HL-60 (cell line): Measurements from ENCODE around the gene CHD5.

Source experiments
- CTCF ChIP-seq: IDR thresholded peaks from one replicate; pipeline ENCODE4 v1.5.1; 2011; ENCODE audit warnings: low read length, control low read depth, inconsistent platforms; ENCODE audit not compliant: insufficient read depth
- GABPA ChIP-seq: IDR thresholded peaks from 2 replicates; pipeline ENCODE4 v1.6.1; 2012; ENCODE audit warnings: low read depth
- POLR2AphosphoS5 ChIP-seq: IDR thresholded peaks from 2 replicates; pipeline ENCODE4 v1.6.1; 2012; ENCODE audit warnings: low read depth
- SPI1 ChIP-seq: IDR thresholded peaks from 2 replicates; pipeline ENCODE4 v1.6.1; 2012; ENCODE audit warnings: low read depth, mild to moderate bottlenecking, borderline replicate concordance

DNA sequence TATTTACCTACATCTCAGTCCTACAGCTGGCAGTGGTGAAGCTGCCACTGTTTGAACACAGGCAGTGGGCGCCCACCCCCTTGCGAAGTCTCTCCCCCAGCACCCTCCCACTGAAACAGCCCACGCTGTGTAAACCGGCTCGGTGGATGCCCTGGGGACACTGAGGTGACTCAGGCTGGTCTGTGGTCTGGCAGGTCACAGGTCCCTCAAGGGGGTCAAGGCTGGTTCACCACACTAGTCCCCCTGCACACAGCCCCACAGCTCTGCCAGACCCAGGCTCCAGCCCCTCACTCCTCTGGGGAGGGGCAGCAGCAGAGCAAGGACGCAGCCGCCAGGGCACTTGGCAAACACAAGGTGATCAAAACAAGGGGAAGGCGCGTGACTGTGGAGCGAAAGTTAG is 7.6 kb downstream of the CHD5 start:
- TF ChIP-seq CTCF: no peak
- no peak for TF ChIP-seq POLR2AphosphoS5
- no peak for TF ChIP-seq GABPA
- TF ChIP-seq SPI1: no peak
